ENCODE data around the gene COL5A1. TPM values are rescaled to one million over a fixed set of nuclear protein-coding genes. Genes with fewer than 3 reads are reported as not detected.

The COL5A1 gene
- total RNA-seq, 4 donors from 2014 or later = 13.3 to 55.0 (median 27.0) TPM

DNA sequence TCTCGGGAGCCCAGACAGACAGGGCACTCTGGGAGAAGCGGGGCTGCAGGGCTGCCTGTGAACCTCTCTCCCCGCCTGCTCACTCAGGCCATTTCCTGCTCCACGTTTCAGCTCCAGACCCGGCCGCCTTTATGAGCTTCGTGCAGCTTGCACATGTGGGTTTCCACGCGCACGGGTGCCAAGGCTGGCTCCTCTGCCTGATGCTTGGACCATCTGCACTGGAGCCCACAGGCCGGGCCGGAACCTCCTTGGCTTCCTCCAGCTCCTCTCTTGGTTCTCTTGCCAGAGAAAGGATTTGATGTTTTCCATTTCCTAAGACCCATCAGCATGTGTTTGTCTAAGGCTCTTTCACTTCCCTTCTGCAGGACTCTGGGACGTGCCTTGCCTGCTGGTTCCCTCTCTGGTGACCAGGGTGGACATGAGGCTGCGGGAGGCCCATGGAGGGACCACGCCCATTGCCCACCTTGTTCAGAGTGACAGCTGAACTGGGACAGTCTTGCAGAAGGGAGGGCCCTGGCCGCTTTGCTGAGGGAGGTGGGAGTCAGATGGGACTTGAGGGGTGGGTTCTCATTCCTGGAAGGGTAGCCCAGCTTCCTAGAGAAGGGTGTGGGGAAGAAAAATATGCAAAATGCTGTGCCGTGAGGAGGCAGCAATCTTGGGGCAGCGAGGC is 23.3 kb upstream of the COL5A1 start:
- TF ChIP-seq, protein P1, sequence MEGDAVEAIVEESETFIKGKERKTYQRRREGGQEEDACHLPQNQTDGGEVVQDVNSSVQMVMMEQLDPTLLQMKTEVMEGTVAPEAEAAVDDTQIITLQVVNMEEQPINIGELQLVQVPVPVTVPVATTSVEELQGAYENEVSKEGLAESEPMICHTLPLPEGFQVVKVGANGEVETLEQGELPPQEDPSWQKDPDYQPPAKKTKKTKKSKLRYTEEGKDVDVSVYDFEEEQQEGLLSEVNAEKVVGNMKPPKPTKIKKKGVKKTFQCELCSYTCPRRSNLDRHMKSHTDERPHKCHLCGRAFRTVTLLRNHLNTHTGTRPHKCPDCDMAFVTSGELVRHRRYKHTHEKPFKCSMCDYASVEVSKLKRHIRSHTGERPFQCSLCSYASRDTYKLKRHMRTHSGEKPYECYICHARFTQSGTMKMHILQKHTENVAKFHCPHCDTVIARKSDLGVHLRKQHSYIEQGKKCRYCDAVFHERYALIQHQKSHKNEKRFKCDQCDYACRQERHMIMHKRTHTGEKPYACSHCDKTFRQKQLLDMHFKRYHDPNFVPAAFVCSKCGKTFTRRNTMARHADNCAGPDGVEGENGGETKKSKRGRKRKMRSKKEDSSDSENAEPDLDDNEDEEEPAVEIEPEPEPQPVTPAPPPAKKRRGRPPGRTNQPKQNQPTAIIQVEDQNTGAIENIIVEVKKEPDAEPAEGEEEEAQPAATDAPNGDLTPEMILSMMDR (IDR thresholded peaks at IDR 0.05) = no peak
- ATAC-seq (ENCODE audit: low FRiP score) (no peak), DNase-seq (ENCODE audit: low spot score) (no peak)

DNA sequence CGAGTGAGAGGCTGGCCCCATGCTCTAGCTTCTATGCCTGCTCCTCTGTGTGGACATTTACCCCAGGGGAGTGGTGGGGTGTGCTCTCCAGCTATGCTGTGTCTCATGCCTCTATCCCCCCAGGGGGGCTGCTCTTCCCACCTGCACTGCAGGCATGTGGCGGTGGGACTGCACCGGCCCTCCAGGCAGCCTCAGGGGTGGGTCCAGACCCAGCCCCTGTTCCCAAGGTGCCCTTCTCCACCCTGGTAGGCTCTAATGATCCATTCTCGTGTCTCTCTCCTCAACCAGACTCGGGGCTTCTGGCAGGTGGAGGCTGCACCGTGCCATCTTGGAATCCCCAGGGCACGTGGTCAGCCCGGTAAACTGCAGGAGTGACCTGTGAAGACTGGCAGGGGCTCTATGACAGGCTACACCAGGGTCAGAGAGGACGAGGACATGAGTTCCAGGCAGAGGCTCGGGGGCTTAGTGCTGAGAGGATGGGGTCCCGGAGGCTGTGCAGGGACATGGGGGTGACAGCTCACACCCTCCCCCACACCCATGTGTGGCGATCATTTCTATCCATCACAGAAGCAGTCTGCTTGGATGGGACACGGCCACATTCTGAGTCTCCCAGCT is 22.7 kb upstream of the COL5A1 start:
- ATAC-seq (ENCODE audit: low FRiP score) (no peak), DNase-seq (ENCODE audit: low spot score) (no peak)
- TF ChIP-seq, protein P1 (IDR thresholded peaks at IDR 0.05) = no peak

DNA sequence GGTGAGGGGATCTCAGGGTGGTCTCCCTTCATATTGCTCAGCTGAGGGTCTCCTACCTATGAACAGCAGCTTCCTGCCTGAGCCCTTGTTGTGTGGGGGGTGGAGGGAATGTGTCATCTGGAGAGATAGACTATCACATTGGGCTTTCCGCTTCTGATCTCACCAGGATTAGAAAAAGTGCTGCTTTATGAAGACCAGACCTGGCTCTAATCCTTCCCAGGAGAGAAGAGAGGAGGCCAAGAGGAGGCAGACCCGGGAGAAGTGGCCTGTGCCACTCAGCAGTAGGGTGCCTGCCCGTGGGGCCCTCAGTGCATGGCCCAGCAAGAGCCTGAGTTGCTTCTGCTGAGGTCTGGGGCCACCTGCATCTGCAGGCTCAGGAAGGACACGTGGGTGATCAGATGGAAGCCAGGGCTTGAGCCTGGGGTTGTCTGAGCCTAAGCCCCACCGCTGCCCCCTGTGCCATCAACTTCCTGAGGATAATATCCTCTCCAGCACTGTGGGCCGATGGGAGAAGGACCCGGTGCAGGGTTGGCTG is 22.1 kb upstream of the COL5A1 start:
- ATAC-seq (ENCODE audit: low FRiP score) = no peak
- no peak for DNase-seq (ENCODE audit: low spot score)
- TF ChIP-seq, protein P1 (IDR thresholded peaks at IDR 0.05) = no peak

DNA sequence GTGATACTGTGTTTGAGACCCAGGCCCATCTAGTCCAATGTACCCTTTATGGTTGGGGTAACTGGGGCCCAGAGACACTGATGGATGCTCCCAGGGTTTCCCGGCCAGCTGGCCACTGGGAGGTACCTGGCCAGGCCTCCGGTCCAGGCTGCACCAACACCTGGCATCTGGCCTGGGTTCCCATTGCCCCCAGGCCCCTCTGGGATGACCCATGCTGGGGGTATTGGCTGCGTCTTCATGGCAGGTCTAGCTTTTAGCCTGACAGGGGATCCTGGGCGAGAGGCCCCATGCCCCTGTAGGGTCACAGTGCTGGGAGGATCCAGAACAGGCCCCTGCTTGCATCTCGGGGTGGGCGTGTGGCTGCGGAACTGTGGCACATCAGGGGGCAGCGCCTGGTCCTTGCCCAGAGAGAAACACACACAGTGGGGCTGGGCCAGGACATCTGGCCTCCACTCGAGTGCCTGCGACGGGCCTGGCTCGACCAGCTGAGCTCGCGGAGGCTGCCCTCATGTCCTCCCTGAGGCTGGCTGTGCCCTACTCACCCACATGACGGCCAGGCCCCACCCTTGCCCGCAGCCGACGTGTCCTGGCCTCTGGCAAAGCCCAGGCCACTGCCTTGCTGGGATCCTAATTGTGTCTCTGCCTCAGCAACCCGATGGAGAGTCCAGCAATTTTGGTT is 21.5 kb upstream of the COL5A1 start:
- ATAC-seq (ENCODE audit: low FRiP score) (no peak), DNase-seq (ENCODE audit: low spot score) (no peak)
- TF ChIP-seq, protein P1 (IDR thresholded peaks at IDR 0.05) = no peak

DNA sequence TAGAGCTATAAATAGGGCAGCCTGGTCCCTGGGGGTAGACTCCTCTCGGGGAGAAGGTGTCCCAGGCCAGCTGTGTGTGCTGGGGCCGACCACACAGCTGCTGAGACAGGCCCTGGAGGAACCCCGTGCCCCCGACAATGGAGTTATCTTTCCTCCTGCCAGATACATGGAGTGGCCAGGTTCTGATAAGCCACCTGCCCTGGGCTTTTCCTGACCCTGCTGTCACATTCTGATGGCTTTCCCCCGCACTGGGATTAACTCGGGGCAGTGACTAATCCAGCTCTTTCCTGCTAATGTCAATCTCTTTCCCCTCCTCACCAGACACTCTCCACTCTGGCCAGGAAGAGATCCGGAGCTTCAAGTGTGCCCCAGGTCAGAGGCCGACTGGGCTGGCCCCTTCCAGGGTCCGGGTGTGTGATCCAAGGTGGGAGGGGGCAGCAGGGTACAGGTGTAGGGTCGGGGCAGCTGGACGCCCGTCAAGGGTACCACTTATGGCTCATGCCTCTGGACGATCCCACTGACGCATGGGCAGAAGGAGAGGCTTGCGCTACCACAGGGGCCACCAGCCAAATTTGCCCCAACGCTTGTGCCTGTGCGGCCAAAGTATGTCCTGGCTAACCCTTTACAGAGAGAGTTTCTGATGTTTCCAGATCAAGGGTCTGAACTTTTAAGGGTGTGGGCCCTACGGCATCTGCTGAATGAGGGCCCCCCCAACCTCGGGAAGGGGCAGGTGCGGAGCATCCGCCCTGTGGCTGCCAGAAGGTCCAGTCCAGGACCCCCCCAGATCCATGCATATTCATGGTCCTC is 20.6 kb upstream of the COL5A1 start:
- TF ChIP-seq, protein P1 (IDR thresholded peaks at IDR 0.05) = no peak
- DNase-seq (ENCODE audit: low spot score) (no peak), ATAC-seq (ENCODE audit: low FRiP score) (no peak)

DNA sequence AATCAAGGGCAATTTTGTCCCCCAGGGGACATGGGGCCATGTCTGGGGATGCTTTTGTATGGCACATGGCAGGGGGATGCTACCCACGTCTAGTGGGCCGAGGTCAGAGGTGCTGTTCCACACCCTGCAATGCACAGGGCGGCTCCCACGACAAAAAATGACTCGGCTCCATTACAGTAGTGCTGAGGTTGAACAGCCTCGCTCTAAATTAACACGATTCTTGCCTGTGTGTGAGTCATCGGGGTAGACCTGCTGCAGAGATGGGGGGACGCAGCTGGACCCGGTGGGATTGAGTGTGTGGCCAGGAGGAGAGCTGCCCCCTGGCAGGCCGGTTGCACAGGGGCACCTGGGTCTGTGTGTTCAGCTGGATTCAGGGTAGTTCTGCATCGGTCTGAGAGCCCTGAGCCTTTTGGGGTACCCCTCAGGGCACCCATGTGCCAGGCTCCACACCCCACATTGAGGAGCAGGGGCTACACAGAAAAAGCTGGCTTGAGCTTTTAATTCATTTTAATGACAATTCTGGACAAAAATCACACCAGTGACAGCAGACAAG is 20.0 kb upstream of the COL5A1 start:
- TF ChIP-seq, protein P1 (IDR thresholded peaks at IDR 0.05) = no peak
- DNase-seq (ENCODE audit: low spot score) (no peak), ATAC-seq (ENCODE audit: low FRiP score) (no peak)
